Trophoblast cell (in vitro differentiated cells and primary cell): Measurements from ENCODE around the gene FAM186B.
"Not testable (repeated sequence)": the region's sequence is repeated elsewhere in the genome, so short reads cannot be mapped to it uniquely, and the experiment has no call there.

Experiments
- DNase-seq, 2 donors: peaks; one replicate each; pipeline ENCODE4 v3.0.0-alpha.2; 2016
- H2AFZ ChIP-seq: 2 replicates; pipeline ENCODE4 v1.6.1; 2013; ENCODE audit warnings: low read length, moderate library complexity, mild to moderate bottlenecking; ENCODE audit not compliant: insufficient read depth, poor library complexity
- H2AK5ac ChIP-seq: 2 replicates; pipeline ENCODE4 v1.6.1; 2013; ENCODE audit warnings: mild to moderate bottlenecking, low read length
- H2BK120ac ChIP-seq: 2 replicates; pipeline ENCODE4 v1.6.1; 2013; ENCODE audit warnings: low read length, mild to moderate bottlenecking, moderate library complexity; ENCODE audit not compliant: insufficient read depth, poor library complexity
- H2BK12ac ChIP-seq: 2 replicates; pipeline ENCODE4 v1.6.1; 2013; ENCODE audit warnings: mild to moderate bottlenecking, low read length, moderate library complexity
- H2BK5ac ChIP-seq: 2 replicates; pipeline ENCODE4 v1.6.1; 2013; ENCODE audit warnings: low read length, low read depth, moderate library complexity, mild to moderate bottlenecking; ENCODE audit not compliant: poor library complexity
- H3K14ac ChIP-seq: 2 replicates; pipeline ENCODE4 v1.6.1; 2013; ENCODE audit warnings: mild to moderate bottlenecking, low read length
- H3K18ac ChIP-seq: 2 replicates; pipeline ENCODE4 v1.6.1; 2013; ENCODE audit warnings: mild to moderate bottlenecking, low read length
- H3K23ac ChIP-seq: 2 replicates; pipeline ENCODE4 v1.6.1; 2013; ENCODE audit warnings: low read length
- H3K27ac ChIP-seq: 2 replicates; pipeline ENCODE4 v1.5.1; 2013; ENCODE audit warnings: low read depth, mild to moderate bottlenecking, inconsistent platforms, low read length, moderate library complexity
- H3K27me3 ChIP-seq: 2 replicates; pipeline ENCODE4 v1.6.1; 2013; ENCODE audit warnings: inconsistent platforms, mild to moderate bottlenecking, low read length, moderate library complexity; ENCODE audit not compliant: insufficient read depth
- H3K36me3 ChIP-seq, 2 experiments: 1 replicate in 1 of 2; 2 replicates in 1 of 2; pipeline ENCODE4 v1.6.1; 2013; ENCODE audit warnings: low read length in 2 of 2, mild to moderate bottlenecking in 2 of 2, moderate library complexity in 1 of 2; ENCODE audit not compliant: insufficient read depth in 2 of 2, control insufficient read depth in 1 of 2
- H3K4ac ChIP-seq: 2 replicates; pipeline ENCODE4 v1.6.1; 2013; ENCODE audit warnings: low read depth, mild to moderate bottlenecking, low read length, moderate library complexity
- H3K4me1 ChIP-seq, 2 experiments: 1 replicate in 1 of 2; 2 replicates in 1 of 2; pipeline ENCODE4 v1.6.1; 2013; ENCODE audit warnings: low read length in 2 of 2, mild to moderate bottlenecking in 2 of 2, moderate library complexity in 1 of 2; ENCODE audit not compliant: insufficient read depth in 2 of 2, control insufficient read depth in 1 of 2
- H3K4me2 ChIP-seq: 2 replicates; pipeline ENCODE4 v1.6.1; 2013; ENCODE audit warnings: inconsistent platforms, mild to moderate bottlenecking, low read length, moderate library complexity
- H3K4me3 ChIP-seq: 2 replicates; pipeline ENCODE4 v1.5.1; 2013; ENCODE audit warnings: mild to moderate bottlenecking, low read depth, low read length, inconsistent platforms
- H3K79me1 ChIP-seq: one replicate; pipeline ENCODE4 v1.6.1; 2013; ENCODE audit warnings: low read length
- H3K79me2 ChIP-seq: 2 replicates; pipeline ENCODE4 v1.6.1; 2013; ENCODE audit warnings: low read length, mild to moderate bottlenecking; ENCODE audit not compliant: control insufficient read depth, insufficient read depth, poor library complexity
- H3K9ac ChIP-seq: 2 replicates; pipeline ENCODE4 v1.6.1; 2013; ENCODE audit warnings: mild to moderate bottlenecking, low read length
- H3K9me3 ChIP-seq: 2 replicates; pipeline ENCODE4 v1.6.1; 2013; ENCODE audit warnings: low read depth, mild to moderate bottlenecking, control low read depth, inconsistent platforms, low read length; ENCODE audit not compliant: insufficient read depth
- H4K12ac ChIP-seq: 2 replicates; pipeline ENCODE4 v1.6.1; 2013; ENCODE audit warnings: low read depth, mild to moderate bottlenecking, low read length, moderate library complexity
- H4K8ac ChIP-seq: 2 replicates; pipeline ENCODE4 v1.6.1; 2013; ENCODE audit warnings: low read depth, mild to moderate bottlenecking, low read length, moderate library complexity
- H4K91ac ChIP-seq: one replicate; pipeline ENCODE4 v1.6.1; 2013; ENCODE audit warnings: low read depth, mild to moderate bottlenecking, low read length, moderate library complexity
- WGBS: extraction: QIAGEN DNeasy Blood & Tissue Kit; methylation state at CpG from one replicate; pipeline ENCODE4 v1.1.7; 2013; ENCODE audit warnings: missing lambda C conversion rate; ENCODE audit not compliant: insufficient read length, insufficient coverage; ENCODE audit errors: extremely low coverage; 5-methylcytosine and 5-hydroxymethylcytosine counted together

Gene FAM186B

DNA sequence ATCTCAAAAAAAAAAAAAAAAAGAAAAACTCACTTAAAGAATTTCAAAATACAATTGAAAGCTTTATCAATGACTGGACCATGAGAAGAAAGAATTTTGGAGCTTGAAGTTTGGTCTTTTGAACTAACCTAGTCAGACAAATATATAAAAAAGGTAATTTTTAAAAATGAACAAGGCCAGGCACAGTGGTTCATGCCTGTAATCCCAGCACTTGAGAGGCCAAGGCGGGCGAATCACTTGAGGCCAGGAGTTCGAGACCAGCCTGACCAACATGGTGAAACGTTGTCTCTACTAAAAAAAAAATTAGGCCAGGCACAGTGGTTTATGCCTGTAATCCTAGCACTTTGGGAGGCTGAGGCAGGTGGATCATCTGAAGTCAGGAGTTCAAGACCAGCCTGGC, 5.3 kb upstream of the FAM186B start:
- no CpG with 5 or more reads among the region's 4 CpGs for WGBS
- not testable (repeated sequence) for H3K27me3 ChIP-seq, H2BK5ac ChIP-seq

DNA sequence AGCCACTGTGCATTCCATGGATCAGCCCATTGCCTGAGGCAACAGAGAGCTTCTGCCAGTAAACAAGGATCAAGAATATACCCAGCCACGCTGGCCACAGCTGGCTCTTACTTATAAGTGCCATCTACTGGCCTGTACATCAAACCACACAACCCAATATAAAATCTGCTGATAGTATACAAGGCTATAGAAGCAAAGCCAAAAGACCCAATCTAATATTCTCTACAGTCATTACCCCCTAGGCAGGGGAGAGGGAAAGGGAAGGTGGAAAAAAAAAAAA, 4.4 kb upstream of the FAM186B start:
- H3K79me1 ChIP-seq = no peaks in the 10 kb centered on the region
- H3K18ac ChIP-seq = no peak overlapping the region
- no peak overlapping the region for H4K12ac ChIP-seq
- H3K4me3 ChIP-seq = no peak overlapping the region
- H4K91ac ChIP-seq = no peak overlapping the region
- no peak overlapping the region for H3K4me2 ChIP-seq
- no peak overlapping the region for H3K14ac ChIP-seq
- peak; percentile 28 to 55 for DNase-seq
- WGBS = no CpG with 5 or more reads among the region's 1 CpG
- no peak overlapping the region for H3K23ac ChIP-seq
- H2BK5ac ChIP-seq = no peak overlapping the region
- H3K27me3 ChIP-seq = no peaks in the 10 kb centered on the region
- H3K9ac ChIP-seq = no peak overlapping the region
- H2BK120ac ChIP-seq = no peak overlapping the region
- no peak overlapping the region for H2BK12ac ChIP-seq
- H3K36me3 ChIP-seq = no peaks in the 10 kb centered on the region
- no peaks in the 10 kb centered on the region for H3K9me3 ChIP-seq
- H3K27ac ChIP-seq = no peak overlapping the region
- H2AFZ ChIP-seq = no peak overlapping the region
- H3K4ac ChIP-seq = no peak overlapping the region
- peaks cover 0 to 4% of the 10 kb centered on the region in 2 experiments for H3K4me1 ChIP-seq
- no peak overlapping the region for H4K8ac ChIP-seq
- H3K79me2 ChIP-seq = no peaks in the 10 kb centered on the region
- no peak overlapping the region for H2AK5ac ChIP-seq

More for the DNA sequence above, 5.3 kb upstream of the FAM186B start:
- not testable (repeated sequence) for H3K27ac ChIP-seq, H3K18ac ChIP-seq, H3K4me2 ChIP-seq, H3K9ac ChIP-seq, H2AFZ ChIP-seq, H3K23ac ChIP-seq, H3K9me3 ChIP-seq, H3K79me2 ChIP-seq, H3K79me1 ChIP-seq, H2AK5ac ChIP-seq, H3K4me3 ChIP-seq, H3K4ac ChIP-seq, H3K4me1 ChIP-seq, H3K14ac ChIP-seq, H3K36me3 ChIP-seq, H2BK120ac ChIP-seq, H4K12ac ChIP-seq, H4K8ac ChIP-seq, DNase-seq, H2BK12ac ChIP-seq, H4K91ac ChIP-seq

DNA sequence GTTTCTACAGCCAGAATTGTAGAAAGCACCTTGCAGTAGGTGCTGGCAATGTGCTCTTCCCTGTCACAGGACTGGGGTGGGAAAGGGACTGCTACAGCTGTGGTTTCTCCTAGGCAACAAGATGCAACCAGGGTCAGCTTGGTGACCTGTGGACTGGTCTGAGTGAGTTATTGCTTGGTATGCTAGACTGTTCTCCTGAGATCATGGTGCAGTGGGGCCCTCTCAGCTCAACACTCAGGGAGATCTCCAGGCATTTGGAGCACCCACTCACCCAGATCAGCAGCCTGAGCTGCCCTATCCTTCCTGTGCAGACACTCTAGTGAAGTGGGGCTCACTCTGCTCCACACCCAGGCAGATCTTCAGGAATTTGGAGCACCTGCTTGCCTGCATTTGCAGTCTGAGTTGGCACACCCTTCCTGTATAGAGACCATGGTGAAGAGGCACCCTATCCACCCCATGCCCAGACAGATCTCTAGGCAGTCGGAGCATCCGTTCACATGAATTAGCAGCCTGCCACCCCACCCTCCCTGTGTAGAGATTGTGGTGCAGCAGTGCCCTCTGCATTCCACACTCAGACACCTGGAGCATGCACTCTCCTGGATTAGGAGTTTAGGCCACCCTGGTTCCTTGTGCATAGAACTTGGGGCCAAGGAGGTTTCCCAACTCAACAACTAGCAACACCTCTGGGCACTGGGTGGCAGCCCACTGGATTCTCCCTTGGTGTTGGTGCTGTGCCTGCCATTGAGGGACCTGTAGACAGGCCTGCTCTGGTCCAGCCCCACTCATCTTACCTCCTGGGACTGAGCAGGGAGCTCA, 3.8 kb upstream of the FAM186B start:
- H3K18ac ChIP-seq = no peak overlapping the region
- no peak overlapping the region for H2BK12ac ChIP-seq
- no peak overlapping the region for H2BK5ac ChIP-seq
- H3K4ac ChIP-seq = no peak overlapping the region
- no peaks in the 10 kb centered on the region for H3K79me1 ChIP-seq
- H3K4me2 ChIP-seq = no peak overlapping the region
- no peak overlapping the region for H2BK120ac ChIP-seq
- WGBS = no CpG with 5 or more reads among the region's 2 CpGs
- no peak overlapping the region for H4K12ac ChIP-seq
- no peak overlapping the region for H4K8ac ChIP-seq
- no peak for DNase-seq
- no peak overlapping the region for H3K9ac ChIP-seq
- H3K4me1 ChIP-seq = peaks cover 0 to 4% of the 10 kb centered on the region in 2 experiments
- no peaks in the 10 kb centered on the region for H3K9me3 ChIP-seq
- no peaks in the 10 kb centered on the region for H3K27me3 ChIP-seq
- no peak overlapping the region for H3K14ac ChIP-seq
- no peaks in the 10 kb centered on the region for H3K36me3 ChIP-seq
- H2AFZ ChIP-seq = no peak overlapping the region
- H3K4me3 ChIP-seq = no peak overlapping the region
- H3K79me2 ChIP-seq = no peaks in the 10 kb centered on the region
- H2AK5ac ChIP-seq = no peak overlapping the region
- no peak overlapping the region for H3K23ac ChIP-seq
- H3K27ac ChIP-seq = no peak overlapping the region
- H4K91ac ChIP-seq = no peak overlapping the region

DNA sequence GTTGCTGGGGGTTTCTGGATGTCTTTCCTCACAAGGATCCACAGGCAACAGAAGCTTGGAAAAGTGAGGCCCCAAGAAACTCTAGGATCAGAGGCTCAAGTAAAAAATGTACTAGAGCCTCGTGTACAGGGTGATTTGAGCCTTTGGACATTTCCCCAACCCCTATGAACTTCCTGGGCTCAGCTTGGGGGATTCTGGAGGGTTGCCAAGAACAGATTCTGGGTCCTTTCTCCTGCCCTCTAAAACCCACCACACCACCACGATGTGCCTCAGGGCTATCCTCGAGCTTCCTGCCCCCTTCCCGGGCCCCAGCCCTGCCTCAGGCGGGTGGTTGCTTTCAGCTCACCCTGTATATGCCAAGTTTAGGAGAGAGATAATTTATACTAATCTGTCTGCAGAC, 583 bp downstream of the FAM186B start:
- Histone ChIP-seq H3K36me3 (no peaks in the 10 kb centered on the region), H2BK5ac (no peak overlapping the region), H3K4me1 (peaks cover 0 to 4% of the 10 kb centered on the region in 2 experiments), H2AFZ (no peak overlapping the region), H2AK5ac (no peak overlapping the region), H3K14ac (no peak overlapping the region), H3K4me3 (no peak overlapping the region), H3K79me1 (no peaks in the 10 kb centered on the region), H4K8ac (no peak overlapping the region), H3K27me3 (no peaks in the 10 kb centered on the region), H3K79me2 (no peaks in the 10 kb centered on the region), H3K4ac (no peak overlapping the region), H3K23ac (no peak overlapping the region), H3K4me2 (no peak overlapping the region), H4K91ac (no peak overlapping the region), H3K27ac (no peak overlapping the region), H3K18ac (no peak overlapping the region), H2BK120ac (no peak overlapping the region), H2BK12ac (no peak overlapping the region), H3K9ac (no peak overlapping the region), H3K9me3 (peaks cover under 1% of the 10 kb centered on the region), H4K12ac (no peak overlapping the region)
- no peak for DNase-seq
- no CpG with 5 or more reads among the region's 5 CpGs for WGBS
